ENCODE measurements around the gene ZNF768.
"Not testable (repeated sequence)": the region's sequence is repeated elsewhere in the genome, so short reads cannot be mapped to it uniquely, and the experiment has no call there.

ZNF768 gene

DNA sequence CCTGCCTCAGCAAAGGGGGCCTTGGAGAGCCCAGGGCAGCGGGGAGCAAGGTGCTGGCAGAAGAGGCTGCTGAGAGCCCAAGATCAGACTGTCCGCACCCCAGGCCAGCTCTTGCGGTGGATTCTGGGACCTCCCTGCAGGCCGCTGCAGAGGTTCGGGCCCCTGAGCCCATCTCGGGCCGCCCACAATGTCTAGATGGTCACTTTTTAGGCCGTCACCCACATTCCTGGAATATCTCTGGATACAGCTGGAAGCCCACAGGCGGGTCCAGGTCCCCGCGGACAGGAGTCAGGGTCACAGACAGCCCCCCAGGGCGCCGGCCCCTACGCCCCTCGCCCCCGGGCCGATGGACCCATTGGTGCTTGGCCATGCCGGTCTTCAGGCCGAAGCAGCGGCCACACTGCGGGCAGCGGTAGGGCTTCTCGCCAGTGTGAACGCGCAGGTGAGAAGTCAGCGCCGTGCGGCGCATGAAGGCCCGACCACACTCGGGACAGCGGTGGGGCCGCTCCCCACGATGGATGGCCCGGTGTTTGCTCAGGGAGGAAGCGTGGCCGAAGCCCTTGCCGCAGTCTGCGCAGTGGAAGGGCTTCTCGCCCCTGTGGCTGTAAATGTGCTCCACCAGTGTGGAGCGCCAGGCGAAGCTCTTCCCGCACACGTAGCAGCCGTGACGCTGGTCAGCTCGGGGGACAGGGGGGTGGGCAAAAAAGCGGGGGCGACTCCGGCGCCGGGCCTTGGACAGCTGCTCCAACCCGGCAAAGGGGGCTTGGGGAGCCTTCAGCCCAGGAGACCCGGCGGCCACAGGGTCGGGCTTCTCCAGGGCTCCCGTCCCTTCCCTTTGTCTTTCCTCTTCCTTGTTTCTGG, 6.1 kb upstream of the ZNF768 start:
- DNase-seq: no peak

DNA sequence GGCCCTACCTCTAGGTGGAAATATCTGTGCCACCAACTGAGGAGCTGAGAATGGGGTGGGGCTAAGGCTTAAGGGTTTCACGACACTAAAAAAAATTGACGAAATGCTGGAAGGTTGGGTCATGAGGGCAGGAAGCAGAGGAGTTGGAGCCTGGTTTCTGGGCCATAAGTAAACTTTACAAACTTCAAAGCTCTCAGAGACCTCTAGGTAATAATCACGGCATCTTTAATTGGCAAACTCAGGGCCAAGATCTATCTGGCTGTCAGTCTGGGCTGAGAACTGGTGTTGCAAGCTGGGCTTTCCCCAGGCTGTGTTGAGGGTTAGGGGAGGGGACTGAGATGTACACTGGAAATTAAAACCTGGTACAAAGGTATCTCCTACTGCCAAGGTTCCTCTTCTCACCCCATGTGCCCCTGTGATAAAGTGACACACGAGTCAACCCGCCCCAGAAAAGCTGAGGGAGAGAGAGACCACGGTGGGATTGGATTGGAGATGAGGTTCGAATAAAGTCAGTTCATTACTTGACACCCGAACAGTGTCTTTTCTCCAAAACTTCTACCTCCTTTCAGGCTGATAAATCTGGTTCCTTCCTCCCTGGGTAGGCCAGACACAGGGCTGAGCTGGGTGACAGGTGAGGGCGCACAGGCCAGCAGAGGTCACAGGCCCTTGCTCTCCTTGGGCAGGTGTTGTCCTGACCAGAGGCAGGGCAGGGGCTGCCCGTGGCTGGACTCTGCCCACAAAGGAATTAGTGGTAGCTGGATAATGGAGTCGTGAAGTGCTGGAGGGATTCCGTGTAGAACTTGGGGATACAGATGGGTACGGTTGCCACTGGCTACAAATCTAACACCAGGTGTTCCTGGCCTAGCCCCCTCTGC, 4.0 kb upstream of the ZNF768 start:
- DNase-seq: no peak

DNA sequence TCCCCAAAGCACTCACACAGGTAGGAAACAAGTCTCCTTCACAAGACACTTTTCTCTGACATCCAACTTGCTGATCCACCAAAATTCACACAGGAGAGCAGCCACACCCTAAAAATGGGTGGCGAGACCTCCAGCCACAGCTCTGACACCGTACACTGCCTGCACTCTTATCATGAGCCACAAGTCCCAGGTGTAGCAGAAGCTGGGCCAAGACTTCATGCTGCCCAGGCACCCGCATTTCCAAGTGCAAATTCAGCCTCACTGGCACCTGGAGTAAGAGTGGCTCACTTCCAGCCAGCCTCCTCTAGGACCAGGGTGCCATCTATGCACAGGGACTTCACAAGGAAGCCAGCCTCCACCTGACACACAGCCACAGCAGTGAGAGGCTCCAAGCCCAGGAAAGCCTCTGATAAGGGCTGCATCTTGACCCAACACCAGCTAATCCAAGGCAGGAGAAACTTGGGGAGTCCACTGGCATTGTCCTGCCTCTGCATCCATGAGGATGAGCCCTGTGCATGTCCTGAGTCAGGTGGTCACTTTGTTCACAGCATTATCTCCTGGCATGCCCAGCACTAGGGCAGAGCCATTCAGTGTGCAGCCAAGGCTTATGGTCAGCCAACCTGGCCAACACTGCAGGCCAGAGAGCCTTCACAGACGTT, 2.6 kb upstream of the ZNF768 start:
- DNase-seq: no peak

DNA sequence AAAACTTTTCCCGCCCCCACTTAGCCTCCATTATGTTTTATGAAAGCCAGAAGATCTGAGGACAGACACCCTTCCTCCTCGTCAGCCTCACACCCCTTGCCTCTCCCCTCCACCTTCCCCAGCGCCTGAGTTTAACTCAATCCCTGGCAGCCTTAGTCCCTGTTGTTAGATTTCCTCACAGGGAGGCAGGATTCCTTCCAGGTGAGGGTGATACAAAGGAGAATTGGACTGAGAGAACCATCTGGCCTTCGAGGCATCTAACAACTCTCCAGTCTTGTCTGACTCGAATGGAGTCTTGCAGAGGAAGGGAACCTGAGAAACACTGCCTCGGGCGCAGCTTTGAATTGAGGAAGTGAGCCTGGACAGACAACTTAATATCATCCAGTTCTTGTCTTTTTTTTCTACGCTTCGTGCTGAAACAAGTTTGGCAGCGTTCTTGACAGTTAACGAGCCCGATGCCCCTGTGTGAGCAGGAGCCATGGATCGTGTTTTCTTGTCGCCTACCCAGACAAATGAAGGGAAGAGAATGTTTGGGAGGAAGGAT, 1.3 kb upstream of the ZNF768 start:
- no peak for DNase-seq

DNA sequence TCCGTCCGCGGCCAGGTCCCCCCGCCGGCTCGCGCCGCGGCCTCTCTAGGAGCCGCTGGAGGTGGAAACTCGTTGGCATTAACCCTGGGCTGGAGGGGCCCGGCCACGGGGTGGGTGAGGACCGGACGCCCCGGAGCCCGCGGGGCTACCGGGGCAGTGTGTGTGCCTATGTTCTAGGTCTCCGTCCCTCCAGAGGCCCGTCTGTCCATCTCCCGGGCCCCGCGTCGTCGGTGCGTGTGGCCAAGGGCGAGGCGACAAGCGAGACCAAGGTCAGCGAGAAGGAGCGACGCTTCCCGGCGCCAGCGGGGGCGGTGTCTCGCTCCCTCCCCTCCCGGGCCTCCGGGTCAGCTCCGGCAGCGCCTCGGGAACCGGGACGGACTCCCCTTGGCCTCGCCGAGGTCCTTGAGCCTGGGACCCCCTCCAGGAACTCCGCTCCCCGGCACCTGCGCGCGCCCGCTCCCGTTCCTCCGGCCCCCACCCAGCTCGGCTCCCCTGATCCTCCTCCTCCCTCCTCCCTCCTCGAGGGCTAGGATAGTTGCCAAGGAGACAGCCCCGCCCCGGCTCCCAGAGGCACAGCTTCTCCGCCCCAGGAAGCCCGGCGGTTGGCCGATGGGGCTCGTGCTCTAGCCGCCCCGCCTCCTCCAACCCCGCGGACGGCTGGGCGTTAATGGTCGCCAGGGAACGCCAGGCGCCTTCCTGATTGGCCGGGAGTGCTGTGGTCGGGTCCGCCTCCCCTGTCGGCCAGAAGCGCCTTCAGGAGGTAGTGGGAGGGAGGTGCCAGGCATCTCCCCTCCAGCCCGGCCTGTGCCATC, 663 bp upstream of the ZNF768 start:
- DNase-seq: peak; percentile 97

DNA sequence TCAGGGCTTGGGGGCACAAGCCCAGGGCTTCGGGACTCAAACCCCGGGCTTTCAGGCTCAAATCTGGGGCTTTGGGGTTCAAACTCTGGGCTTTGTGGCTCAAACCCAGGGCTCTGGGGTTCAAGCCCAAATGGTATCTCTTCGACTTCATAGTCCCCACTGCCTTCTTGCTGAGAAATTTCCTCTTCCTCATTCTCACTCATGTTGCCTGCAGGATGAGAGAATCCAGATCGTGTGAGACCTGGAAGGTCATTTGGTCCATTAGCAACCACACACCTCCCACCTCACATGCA, 576 bp downstream of the ZNF768 start:
- no peak for DNase-seq

DNA sequence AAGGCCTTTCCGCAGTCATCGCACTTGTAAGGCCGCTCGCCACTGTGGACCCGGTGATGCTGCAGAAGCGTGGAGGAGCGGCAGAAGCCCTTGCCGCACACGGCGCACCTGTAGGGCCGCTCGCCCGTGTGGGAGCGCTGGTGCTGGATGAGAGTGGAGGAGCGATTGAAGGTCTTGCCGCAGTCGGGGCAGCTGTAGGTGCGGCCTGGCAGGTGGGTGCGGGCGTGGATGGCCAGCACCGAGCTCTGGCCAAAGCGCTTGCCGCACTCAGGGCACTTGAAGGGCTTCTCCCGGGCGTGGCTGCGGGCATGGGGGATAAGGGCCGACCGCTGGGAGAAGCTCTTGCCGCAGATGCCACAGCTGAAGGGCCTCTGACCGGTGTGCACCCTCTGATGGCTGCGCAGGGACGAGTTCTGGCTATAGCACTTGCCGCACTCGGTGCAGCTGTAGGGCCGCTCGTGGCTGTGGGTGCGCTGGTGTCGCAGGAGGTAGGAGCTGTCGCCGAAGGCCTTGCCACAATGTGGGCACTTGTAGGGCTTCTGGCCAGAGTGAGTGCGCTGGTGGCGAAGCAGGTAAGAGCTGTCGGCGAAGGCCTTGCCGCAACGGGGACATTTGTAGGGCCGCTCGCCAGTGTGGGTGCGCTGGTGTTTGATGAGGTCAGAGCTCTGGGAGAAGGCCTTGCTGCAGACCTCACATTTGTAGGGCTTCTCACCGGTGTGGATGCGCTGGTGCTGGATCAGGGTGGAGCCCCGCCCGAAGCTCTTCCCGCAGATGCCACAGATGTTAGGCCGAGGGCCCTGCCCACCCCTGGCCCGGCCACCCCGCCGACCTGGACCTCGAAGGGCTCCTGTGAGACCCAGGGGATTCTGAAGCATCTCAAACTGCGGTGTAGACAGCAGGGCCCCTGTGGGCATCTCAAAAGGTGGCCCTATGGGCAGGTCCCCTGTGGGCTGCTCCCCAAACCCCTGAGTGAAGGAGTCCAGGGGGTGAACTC, 1.5 kb downstream of the ZNF768 start:
- DNase-seq: no peak

DNA sequence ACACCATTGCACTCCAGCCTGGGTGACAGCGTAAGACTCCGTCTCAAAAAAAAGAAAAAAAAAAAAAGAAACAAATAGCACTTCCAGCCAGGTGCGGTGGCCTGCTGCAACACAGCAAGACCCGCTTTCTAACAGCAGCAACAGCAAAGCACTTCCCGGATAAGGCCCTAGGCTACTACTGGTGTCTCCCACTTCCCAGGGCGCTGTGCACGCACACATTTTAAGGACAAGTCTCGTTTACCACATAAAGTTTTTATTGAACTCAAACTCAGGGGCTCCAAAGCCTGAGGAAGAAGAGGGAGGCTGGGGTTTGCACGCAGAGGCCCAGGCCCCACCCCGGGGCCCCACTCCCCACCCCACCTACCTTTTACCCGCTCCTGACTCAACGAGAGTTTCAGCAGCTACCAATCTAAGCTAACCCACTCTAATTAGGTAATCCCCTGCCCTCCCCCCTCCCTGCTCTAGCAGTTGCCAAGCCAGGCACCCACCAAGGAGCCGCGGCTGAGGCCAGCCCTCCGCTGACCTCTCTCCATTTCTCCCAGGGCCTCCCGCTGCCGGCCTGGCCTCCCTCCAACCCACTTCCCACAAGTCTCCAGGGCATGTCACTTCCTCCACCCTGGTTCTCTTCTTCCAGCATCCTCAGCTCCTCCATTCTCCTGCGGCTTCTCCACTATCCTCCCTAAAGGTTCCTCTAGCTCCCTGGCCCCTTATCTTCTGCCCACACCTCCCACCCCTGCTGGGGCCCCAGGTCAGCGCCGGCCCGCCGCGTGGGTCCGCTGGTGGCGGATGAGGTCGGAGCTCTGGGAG, 2.4 kb downstream of the ZNF768 start:
- DNase-seq: no peak

DNA sequence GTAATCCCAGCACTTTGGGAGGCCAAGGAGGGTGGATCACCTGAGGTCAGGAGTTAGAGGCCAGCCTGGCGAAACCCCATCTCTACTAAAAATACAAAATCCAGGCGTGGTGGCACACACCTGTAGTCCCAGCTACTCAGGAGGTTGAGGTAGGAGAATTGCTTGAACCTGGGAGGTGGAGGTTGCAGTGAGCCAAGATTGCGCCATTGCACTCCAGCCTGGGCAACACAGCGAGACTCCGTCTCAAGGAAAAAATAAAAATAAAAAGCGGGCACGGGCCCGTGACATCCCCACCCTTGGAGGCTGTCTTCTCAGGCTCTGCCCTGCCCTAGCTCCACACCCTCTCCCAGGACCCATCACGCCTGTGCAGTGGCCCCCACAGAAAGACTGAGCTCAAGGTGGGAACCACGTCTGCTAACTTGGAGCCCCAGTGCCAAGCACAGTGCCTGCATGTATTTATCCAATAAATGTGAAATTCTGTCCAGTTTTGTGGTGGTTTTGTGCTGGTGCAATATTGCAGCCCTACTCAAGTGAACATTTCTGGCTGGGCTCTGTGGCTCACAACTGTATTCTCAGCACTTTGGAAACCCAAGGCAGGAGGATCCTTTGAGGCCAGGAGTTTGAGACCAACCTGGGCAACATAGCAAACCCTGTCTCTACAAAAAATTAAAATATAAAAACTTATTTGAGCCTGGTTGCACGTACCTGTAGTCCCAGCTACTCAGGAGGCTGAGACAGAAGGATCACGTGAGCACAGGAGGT, 3.5 kb downstream of the ZNF768 start:
- DNase-seq: not testable (repeated sequence)

DNA sequence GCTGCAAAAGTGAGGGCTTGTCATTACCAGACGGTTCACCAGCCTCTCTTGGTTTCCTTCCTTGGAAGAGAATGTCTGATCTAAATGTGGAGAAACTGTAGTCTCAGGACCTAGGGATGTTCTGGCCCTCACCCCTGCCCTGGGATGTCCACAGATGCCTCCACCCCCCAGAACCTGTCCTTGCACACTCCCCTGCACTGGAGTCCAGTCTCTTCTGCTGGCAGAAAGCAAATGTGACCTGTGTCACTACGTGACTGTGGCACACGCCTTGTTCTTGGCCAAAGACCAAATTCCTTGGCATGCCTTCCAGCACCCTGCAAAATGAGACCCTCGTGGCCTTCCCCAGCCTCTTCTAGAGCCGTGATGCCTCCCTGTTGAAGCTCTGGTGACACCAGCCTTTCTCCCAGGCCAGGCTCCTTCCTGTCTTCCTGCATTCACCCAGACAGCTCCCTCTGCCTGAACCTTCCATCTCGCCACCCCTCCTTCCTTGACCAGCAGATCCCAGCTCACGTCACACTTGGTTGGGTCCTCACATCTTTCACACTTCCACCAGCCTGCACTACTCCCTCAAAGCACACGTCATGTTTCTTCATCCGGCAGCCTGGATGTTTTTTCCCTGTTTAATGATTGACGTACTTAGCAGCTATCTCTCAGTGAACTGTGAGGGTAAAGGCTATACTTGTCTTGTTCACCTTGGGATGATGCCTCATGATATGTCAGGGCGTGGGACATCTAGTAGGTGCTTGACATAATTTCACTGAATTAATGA, 4.3 kb downstream of the ZNF768 start:
- no peak for DNase-seq

DNA sequence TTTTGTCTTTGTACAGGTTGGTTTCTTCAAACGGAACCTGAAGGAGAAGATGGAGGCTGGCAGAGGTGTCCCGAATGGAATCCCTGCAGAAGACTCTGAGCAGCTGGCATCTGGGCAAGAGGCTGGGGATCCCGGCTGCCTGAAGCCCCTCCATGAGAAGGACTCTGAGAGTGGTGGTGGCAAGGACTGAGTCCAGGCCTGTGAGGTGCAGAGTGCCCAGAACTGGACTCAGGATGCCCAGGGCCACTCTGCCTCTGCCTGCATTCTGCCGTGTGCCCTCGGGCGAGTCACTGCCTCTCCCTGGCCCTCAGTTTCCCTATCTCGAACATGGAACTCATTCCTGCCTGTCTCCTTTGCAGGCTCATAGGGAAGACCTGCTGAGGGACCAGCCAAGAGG, 4.9 kb downstream of the ZNF768 start:
- no peak for DNase-seq

DNA sequence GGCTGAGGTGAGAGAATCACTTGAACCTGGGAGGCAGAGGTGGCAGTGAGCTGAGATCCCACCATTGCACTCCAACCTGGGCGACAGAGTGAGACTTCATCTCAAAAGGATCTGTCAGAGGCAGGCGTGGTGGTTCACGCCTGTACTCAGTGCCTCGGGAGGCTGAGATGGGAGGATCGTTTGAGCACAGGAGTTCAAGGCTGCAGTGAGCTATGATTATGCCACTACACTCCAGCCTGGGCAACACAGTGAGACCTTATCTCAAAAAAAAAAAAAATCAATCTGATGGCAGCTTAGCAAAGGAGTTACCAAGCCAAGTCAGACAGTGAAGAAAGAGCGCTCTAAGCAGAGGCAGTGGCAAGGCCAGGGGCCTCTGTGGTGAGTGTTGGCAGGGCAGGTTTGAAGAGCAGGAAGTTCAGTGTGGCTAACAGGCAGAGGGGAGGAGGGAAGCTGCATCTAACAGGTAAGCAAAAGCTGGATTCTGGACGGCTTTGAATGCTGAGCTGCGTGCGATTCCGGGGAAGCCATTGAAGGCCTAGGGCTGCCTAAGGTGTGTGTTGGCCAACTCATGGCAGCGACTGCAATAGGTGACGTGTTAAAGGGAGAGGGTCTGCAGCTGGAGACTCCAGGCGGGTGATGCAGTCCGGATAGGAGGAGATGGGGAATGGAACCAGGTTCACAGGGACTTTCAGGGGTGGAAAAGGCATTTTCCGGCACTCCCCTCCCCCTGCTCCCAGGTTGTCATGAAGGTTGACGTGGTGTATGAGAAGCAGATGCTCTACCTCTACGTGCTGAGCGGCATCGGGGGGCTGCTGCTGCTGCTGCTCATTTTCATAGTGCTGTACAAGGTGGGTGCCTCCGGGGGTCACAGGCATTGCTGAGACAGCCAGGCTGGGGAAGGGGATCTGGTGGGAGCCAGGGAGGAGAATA, 7.0 kb downstream of the ZNF768 start:
- no peak for DNase-seq

DNA sequence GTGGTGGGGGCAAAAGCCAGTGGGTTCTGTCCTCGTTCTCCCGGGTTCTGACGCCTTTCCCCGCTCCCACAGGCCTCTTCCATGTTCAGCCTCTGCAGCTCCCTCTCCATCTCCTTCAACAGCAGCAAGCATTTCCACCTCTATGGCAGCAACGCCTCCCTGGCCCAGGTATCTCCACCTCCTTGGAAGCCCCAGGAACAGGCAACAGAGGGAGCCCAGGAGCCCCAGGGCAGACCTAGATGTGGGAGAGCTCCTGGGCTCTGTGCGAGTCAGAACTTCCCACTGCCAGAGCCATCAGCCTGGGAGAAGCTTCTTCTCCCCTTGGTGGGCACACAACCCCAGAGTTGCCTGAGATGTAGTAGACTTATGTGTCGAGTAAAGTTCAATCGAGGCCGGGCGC, 7.8 kb downstream of the ZNF768 start:
- no peak for DNase-seq

DNA sequence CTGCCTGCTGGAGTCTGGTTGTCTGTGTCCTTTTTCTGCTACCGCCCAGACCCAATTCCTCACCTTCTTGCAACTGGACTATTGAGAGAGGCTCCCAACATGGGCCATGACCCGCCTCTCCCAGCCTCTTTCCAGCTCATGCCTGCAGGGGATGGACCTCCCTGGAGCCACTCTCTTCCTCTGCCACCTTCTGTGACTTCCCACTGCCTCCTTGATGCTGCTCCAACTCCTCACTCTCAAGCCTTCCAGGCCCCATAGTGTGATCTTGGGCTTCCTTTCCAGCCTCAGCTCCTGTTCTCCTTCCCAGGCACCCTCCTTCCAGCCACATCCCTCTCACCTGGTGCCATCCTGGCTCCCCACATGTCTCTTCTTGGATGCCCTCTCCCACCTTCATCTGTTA, 11.1 kb downstream of the ZNF768 start:
- DNase-seq: no peak

DNA sequence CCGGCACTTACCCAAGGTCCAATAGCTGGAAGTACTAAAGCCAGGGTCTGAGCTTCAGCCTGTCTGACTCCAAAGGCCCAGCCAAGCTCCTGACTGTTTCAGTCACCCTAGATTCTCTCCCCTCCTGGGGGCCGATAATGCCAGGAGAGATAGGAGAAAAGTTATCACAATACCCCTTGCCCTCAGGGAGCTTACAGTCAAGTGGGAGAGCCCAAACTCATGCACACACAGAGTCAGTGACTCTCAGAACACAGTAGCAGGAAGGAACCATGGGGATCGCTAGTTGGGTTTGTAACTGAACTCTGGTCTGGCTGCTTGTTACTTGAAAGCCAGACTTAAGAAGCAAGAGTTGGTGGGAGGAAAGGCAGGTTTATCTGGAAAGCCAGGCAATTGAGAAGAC, 14.9 kb downstream of the ZNF768 start:
- no peak for DNase-seq

DNA sequence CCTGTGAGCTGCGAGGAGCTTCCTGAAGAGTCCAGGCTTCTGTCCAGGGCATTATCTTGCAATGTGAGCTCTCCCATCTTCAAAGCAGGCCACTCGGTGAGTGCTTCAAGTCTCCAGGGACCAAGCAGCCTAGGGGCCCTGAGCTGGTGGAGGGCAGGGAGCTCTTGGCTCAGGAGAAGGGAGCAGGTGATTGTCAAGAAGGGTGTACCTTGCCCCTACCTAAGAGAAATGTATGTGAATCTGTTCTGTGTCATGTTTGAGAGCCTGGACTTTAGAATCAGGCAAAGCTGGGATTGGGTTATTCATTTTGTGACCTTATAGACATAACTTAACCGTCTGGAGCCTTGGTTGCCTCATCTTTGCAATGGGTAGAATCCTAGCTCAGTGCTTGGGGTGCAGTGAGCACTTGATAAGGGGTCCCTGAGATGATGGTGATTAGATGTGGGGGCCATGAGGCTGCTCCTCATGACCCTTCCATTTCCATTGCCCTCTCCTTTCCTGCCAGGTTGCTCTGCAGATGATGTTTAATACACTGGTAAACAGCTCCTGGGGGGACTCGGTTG, 15.9 kb downstream of the ZNF768 start:
- no peak for DNase-seq

DNA sequence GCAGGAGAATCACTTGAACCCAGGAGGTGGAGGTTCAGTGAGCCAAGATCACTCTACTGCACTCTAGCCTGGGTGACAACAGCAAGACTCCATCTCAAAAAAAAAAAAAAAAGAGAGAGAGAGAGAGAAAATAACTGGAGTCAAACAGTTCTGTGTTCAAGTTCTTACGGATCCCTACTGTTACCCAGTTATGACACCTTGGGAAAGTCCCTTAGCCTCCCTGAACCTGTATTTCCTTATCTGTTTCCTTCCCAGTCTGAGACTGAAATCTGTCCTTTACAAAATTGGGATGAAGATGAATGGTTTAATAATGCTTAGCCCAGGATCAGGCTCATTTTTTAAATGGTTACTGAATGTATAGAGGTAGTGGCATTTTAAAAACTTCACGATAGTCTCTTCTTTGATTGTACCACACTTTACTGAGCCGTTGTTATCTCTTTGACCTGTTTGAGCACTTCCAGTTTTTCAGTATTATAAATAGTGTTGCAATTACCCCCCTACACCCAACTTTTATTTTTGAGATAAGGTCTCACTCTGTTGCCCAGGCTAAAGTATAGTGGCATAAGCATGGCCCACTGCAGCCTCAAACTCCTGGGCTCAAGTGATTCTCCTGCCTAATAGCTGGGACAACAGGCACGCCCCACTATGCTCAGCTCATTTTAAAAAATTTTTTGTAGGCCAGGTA, 17.1 kb downstream of the ZNF768 start:
- DNase-seq: no peak
